Measurements from ENCODE around the gene ANTXR1. TPM values are rescaled to one million over a fixed set of nuclear protein-coding genes. Genes with fewer than 3 reads are reported as not detected.

The ANTXR1 gene
- total and polyA plus RNA-seq, 2 donors (not counting 3 experiments of a cell fraction or from before 2014, with no cell fraction given): 4.2 to 17.3 TPM

- Histone ChIP-seq H4K20me1 (replicated peaks; ENCODE audit: control insufficient read depth, extremely low read depth, insufficient read depth, low read length) (no peaks in the 10 kb centered on the region), H3K4me2 (ENCODE audit: insufficient read depth, low read length) (no peak overlapping the region), H3K4me1 (ENCODE audit: control insufficient read depth, extremely low read depth, insufficient read depth, low read length) (peaks cover 26% of the 10 kb centered on the region), H2AFZ (ENCODE audit: low read depth, low read length) (no peak overlapping the region), H3K4me3 (replicated peaks in 1 of 3; ENCODE audit: insufficient read depth in 1 of 3, low read depth in 1 of 3, low read length in 3 of 3) (no peak overlapping the region), H3K79me2 (ENCODE audit: control insufficient read depth, insufficient read depth, low read length) (no peaks in the 10 kb centered on the region), H3K36me3 (ENCODE audit: control insufficient read depth in 2 of 2, extremely low read depth in 1 of 2, insufficient read depth in 2 of 2, low read length in 2 of 2) (no peaks in the 10 kb centered on the region), H3K27me3 (ENCODE audit: control insufficient read depth in 2 of 2, insufficient read depth in 2 of 2, low read length in 2 of 2) (no peaks in the 10 kb centered on the region), H3K9ac (replicated peaks; ENCODE audit: extremely low read depth, insufficient read depth, low read length) (no peak overlapping the region), H3K9me3 (replicated peaks; ENCODE audit: control insufficient read depth, insufficient read depth, low read length) (no peaks in the 10 kb centered on the region), H3K27ac (ENCODE audit: insufficient read depth, low read depth, low read length) (no peak overlapping the region), H3K9me1 (replicated peaks; ENCODE audit: control insufficient read depth, extremely low read depth, insufficient read depth, low read length) (no peaks in the 10 kb centered on the region)
- TF ChIP-seq EZH2 (IDR thresholded peaks at IDR 0.05; ENCODE audit: borderline replicate concordance, low read depth, low read length, severe bottlenecking) (no peak), GATA2 (IDR thresholded peaks at IDR 0.05; ENCODE audit: insufficient read depth, insufficient read length, low read depth, low read length) (no peak), FOS (IDR thresholded peaks at IDR 0.05; ENCODE audit: borderline replicate concordance, insufficient read depth, low read length) (no peak), POLR2AphosphoS5 (IDR thresholded peaks at IDR 0.05; ENCODE audit: insufficient read depth, low read depth, low read length) (no peak), POLR2A (IDR thresholded peaks at IDR 0.05; ENCODE audit: low read depth, low read length) (no peak), MYC (IDR thresholded peaks at IDR 0.05; ENCODE audit: low read depth, low read length) (no peak), MAX (IDR thresholded peaks at IDR 0.05; ENCODE audit: insufficient read depth, insufficient read length) (no peak), JUN (IDR thresholded peaks at IDR 0.05; ENCODE audit: borderline replicate concordance, insufficient read depth, insufficient read length, low read depth) (no peak), CTCF (IDR thresholded peaks at IDR 0.05; ENCODE audit: extremely low read depth in 1 of 2, insufficient read depth in 1 of 2, low read depth in 1 of 2, low read length in 2 of 2) (no peak)
- ChIA-PET CTCF (interaction anchor here (0.9 kb wide), 1 partner anchor 184 kb away, joined by 4 read pairs; no protein-coding TSS in a partner anchor), POLR2A (no interaction called here)
- dilution Hi-C loops (cut with MboI; ENCODE audit: extremely low pct_ligation_motif_present, low sequenced_read_pairs): no loop called here
- intact Hi-C loops (cut with micrococcal nuclease): no loop called here
- no peak for FAIRE-seq
- DNase-seq (ENCODE audit: low read depth, low spot score): peak; percentile 40
- BruUV-seq (replicated peaks): no TSS peak
These were observed 113.4 kb downstream of the ANTXR1 start for GRCh38 chr2:69126341-69126740.
